SIG-M5 treated with dmso at 0.1 percent for 504 hours (cell line): ENCODE measurements around the gene FMNL2.

Source experiments
- DNase-seq: peaks from one replicate; lab custom pipeline; 2025; ENCODE audit not compliant: unreplicated experiment; lab: John Stamatoyannopoulos, UW

FMNL2 gene

GRCh38 chr2:152683400-152683799, 348.4 kb downstream of the FMNL2 start:
- DNase-seq = no peak

GRCh38 chr2:152686321-152686720, 351.3 kb downstream of the FMNL2 start:
- no peak for DNase-seq

GRCh38 chr2:152693033-152693432, 358.1 kb downstream of the FMNL2 start:
- no peak for DNase-seq

GRCh38 chr2:152694161-152694661, 359.2 kb downstream of the FMNL2 start:
- no peak for DNase-seq

- DNase-seq = no peak
Observed at GRCh38 chr2:152695763-152696162, 360.8 kb downstream of the FMNL2 start.

- no peak for DNase-seq
Observed at GRCh38 chr2:152696476-152696875, 361.5 kb downstream of the FMNL2 start.
